Thyroid gland (tissue), 4 donors: Measurements from ENCODE around the gene APOD.

Source experiments
- CTCF ChIP-seq, 6 experiments: fragments of 200-600 bp in 3 of 6; fragments of 450-650 bp in 3 of 6; sonication (generic) in 3 of 6; IDR thresholded peaks; one replicate each; pipeline ENCODE4 v1.5.1; 2016 to 2019; ENCODE audit warnings: antibody characterized with exemption in 6 of 6, mild to moderate bottlenecking in 2 of 6, inconsistent platforms in 1 of 6, moderate library complexity in 1 of 6
- POLR2A ChIP-seq, 2 donors: fragments of 450-650 bp; IDR thresholded peaks; one replicate each; pipeline ENCODE4 v1.6.1; 2017; ENCODE audit warnings: antibody characterized with exemption in 2 of 2, mild to moderate bottlenecking in 2 of 2, moderate library complexity in 1 of 2

- no peak for TF ChIP-seq CTCF (IDR thresholded peaks at IDR 0.05)
- TF ChIP-seq POLR2A (IDR thresholded peaks at IDR 0.05): no peak
Measured at GRCh38 chr3:195578565-195578964, 5.2 kb downstream of the APOD start.
